ENCODE results near the gene APOBEC3F.

Gene APOBEC3F

GRCh38 chr22:39083212-39084165, 42.8 kb downstream of the APOBEC3F start:
- Histone ChIP-seq H3K9me2 (ENCODE audit: low read depth, low read length) (no peaks in the 10 kb centered on the region), H3K4me1 (ENCODE audit: insufficient read depth, low read length, severe bottlenecking) (no peaks in the 10 kb centered on the region), H3K27ac (ENCODE audit: low read depth, low read length, poor library complexity, severe bottlenecking) (no peak overlapping the region), H3K4me2 (ENCODE audit: low read length) (no peak overlapping the region), H3K27me3 (ENCODE audit: insufficient read depth, low read length) (peaks cover 4% of the 10 kb centered on the region; the same call in 1 of the 2 replicates), H2AFZ (ENCODE audit: low read length) (no peak overlapping the region), H3K4me3 (ENCODE audit: low read depth, low read length, poor library complexity, severe bottlenecking) (no peak overlapping the region), H3K9me3 (ENCODE audit: low read length) (no peaks in the 10 kb centered on the region), H3F3A (ENCODE audit: insufficient read depth, low read length) (no peaks in the 10 kb centered on the region), H3K36me3 (ENCODE audit: insufficient read depth, low read length) (no peaks in the 10 kb centered on the region), H4K20me1 (ENCODE audit: insufficient read depth, low read length) (no peaks in the 10 kb centered on the region), H3K9ac (ENCODE audit: low read length) (no peak overlapping the region), H3K79me2 (ENCODE audit: insufficient read depth, low read length) (no peaks in the 10 kb centered on the region)
- TF ChIP-seq, protein P1, sequence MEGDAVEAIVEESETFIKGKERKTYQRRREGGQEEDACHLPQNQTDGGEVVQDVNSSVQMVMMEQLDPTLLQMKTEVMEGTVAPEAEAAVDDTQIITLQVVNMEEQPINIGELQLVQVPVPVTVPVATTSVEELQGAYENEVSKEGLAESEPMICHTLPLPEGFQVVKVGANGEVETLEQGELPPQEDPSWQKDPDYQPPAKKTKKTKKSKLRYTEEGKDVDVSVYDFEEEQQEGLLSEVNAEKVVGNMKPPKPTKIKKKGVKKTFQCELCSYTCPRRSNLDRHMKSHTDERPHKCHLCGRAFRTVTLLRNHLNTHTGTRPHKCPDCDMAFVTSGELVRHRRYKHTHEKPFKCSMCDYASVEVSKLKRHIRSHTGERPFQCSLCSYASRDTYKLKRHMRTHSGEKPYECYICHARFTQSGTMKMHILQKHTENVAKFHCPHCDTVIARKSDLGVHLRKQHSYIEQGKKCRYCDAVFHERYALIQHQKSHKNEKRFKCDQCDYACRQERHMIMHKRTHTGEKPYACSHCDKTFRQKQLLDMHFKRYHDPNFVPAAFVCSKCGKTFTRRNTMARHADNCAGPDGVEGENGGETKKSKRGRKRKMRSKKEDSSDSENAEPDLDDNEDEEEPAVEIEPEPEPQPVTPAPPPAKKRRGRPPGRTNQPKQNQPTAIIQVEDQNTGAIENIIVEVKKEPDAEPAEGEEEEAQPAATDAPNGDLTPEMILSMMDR (IDR thresholded peaks at IDR 0.05; ENCODE audit: low read length), result no peak
- TF ChIP-seq EZH2 (IDR thresholded peaks at IDR 0.05; ENCODE audit: borderline replicate concordance, low read length), result no peak

DNA sequence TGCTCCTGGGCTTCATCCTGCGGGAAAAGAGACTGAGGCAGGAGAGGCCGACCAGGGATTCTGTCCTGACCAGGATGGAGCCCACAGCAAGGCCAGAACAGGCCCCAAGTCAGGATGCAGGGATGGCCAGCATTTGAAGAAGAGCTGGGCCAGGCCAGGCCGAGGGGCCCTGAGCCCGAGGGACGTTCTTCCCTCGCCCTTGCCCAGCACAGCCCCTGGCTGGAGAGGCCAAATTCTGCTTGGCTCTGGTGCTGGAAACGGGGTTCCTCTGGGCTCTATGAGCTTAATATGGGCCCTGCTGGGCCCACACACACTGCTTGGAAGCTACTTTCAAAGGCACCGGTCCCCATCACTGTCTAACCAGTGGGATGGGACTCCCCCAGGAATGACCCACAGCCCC, 44.0 kb downstream of the APOBEC3F start:
- Histone ChIP-seq H3K4me2 (ENCODE audit: low read length) (no peak overlapping the region), H3K9me3 (ENCODE audit: low read length) (no peaks in the 10 kb centered on the region), H3F3A (ENCODE audit: insufficient read depth, low read length) (no peaks in the 10 kb centered on the region)

DNA sequence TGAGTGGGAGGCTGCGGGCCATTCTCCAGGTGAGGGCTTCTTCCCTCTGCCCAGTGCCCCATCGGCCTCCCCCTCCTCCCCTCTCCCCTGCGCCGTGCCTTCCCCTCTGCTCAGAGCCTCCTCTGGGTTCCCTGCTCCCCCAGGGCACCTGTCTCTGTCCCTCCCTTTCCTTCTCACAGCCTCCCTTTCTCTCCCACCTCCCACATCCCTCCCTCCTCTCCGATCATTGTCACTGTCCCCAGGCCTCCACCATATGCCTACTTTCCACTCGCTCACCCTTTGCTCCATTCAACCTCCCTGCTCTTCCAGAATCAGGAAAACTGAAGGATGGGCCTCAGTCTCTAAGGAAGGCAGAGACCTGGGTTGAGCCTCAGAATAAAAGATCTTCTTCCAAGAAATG, 46.4 kb downstream of the APOBEC3F start:
- H3F3A ChIP-seq (ENCODE audit: insufficient read depth, low read length), result no peaks in the 10 kb centered on the region
- no peak overlapping the region for H3K9ac ChIP-seq (ENCODE audit: low read length)
- no peak for TF ChIP-seq EZH2 (IDR thresholded peaks at IDR 0.05; ENCODE audit: borderline replicate concordance, low read length)
- TF ChIP-seq, protein P1 (IDR thresholded peaks at IDR 0.05; ENCODE audit: low read length), result no peak
- no peaks in the 10 kb centered on the region for H3K9me3 ChIP-seq (ENCODE audit: low read length)
- no peak overlapping the region for H3K27ac ChIP-seq (ENCODE audit: low read depth, low read length, poor library complexity, severe bottlenecking)
- no peaks in the 10 kb centered on the region for H3K9me2 ChIP-seq (ENCODE audit: low read depth, low read length)
- no peaks in the 10 kb centered on the region for H3K36me3 ChIP-seq (ENCODE audit: insufficient read depth, low read length)
- no peaks in the 10 kb centered on the region for H3K4me1 ChIP-seq (ENCODE audit: insufficient read depth, low read length, severe bottlenecking)
- no peak overlapping the region for H2AFZ ChIP-seq (ENCODE audit: low read length)
- no peaks in the 10 kb centered on the region for H3K79me2 ChIP-seq (ENCODE audit: insufficient read depth, low read length)
- H4K20me1 ChIP-seq (ENCODE audit: insufficient read depth, low read length), result no peaks in the 10 kb centered on the region
- no peak overlapping the region for H3K4me2 ChIP-seq (ENCODE audit: low read length)
- peaks cover 4% of the 10 kb centered on the region; the same call in 1 of the 2 replicates for H3K27me3 ChIP-seq (ENCODE audit: insufficient read depth, low read length)
- H3K4me3 ChIP-seq (ENCODE audit: low read depth, low read length, poor library complexity, severe bottlenecking), result no peak overlapping the region

More for the DNA sequence above, 44.0 kb downstream of the APOBEC3F start:
- Histone ChIP-seq H3K79me2 (ENCODE audit: insufficient read depth, low read length) (no peaks in the 10 kb centered on the region), H4K20me1 (ENCODE audit: insufficient read depth, low read length) (no peaks in the 10 kb centered on the region), H3K27me3 (ENCODE audit: insufficient read depth, low read length) (peaks cover 4% of the 10 kb centered on the region; the same call in 1 of the 2 replicates), H3K4me3 (ENCODE audit: low read depth, low read length, poor library complexity, severe bottlenecking) (no peak overlapping the region), H3K27ac (ENCODE audit: low read depth, low read length, poor library complexity, severe bottlenecking) (no peak overlapping the region), H2AFZ (ENCODE audit: low read length) (no peak overlapping the region), H3K4me1 (ENCODE audit: insufficient read depth, low read length, severe bottlenecking) (no peaks in the 10 kb centered on the region), H3K36me3 (ENCODE audit: insufficient read depth, low read length) (no peaks in the 10 kb centered on the region), H3K9me2 (ENCODE audit: low read depth, low read length) (no peaks in the 10 kb centered on the region), H3K9ac (ENCODE audit: low read length) (no peak overlapping the region)
- TF ChIP-seq EZH2 (IDR thresholded peaks at IDR 0.05; ENCODE audit: borderline replicate concordance, low read length), result no peak
- TF ChIP-seq, protein P1 (IDR thresholded peaks at IDR 0.05; ENCODE audit: low read length), result no peak
